Osteoblast (primary cell): Measurements from ENCODE around the gene RALGPS1. TPM values are rescaled to one million over a fixed set of nuclear protein-coding genes. Genes with fewer than 3 reads are reported as not detected.

ENCODE experiments used
- DNase-seq: peaks from one replicate; pipeline ENCODE4 v3.0.0; 2011; ENCODE audit warnings: low spot score, mixed read lengths; ENCODE audit not compliant: insufficient read length; ENCODE audit errors: missing footprints
- H2AFZ ChIP-seq: 2 replicates; pipeline ENCODE4 v1.6.0; 2011; ENCODE audit warnings: mild to moderate bottlenecking, low read length
- H3K27ac ChIP-seq: 2 replicates; pipeline ENCODE4 v1.5.1; 2011; ENCODE audit warnings: mild to moderate bottlenecking, low read depth, low read length, moderate library complexity
- H3K27me3 ChIP-seq: 2 replicates; pipeline ENCODE4 v1.6.0; 2012; ENCODE audit warnings: mild to moderate bottlenecking, control low read depth, inconsistent platforms, low read length, moderate library complexity; ENCODE audit not compliant: insufficient read depth
- H3K36me3 ChIP-seq: 2 replicates; pipeline ENCODE4 v1.5.1; 2011; ENCODE audit warnings: mild to moderate bottlenecking, low read length, control low read depth, moderate library complexity; ENCODE audit not compliant: insufficient read depth
- H3K4me1 ChIP-seq: 2 replicates; pipeline ENCODE4 v1.5.1; 2011; ENCODE audit warnings: mild to moderate bottlenecking, low read length, control low read depth, moderate library complexity; ENCODE audit not compliant: insufficient read depth
- H3K4me2 ChIP-seq: 2 replicates; pipeline ENCODE4 v1.6.0; 2011; ENCODE audit warnings: mild to moderate bottlenecking, low read length; ENCODE audit not compliant: insufficient read depth
- H3K4me3 ChIP-seq: fragments of 200-600 bp; sonication (generic); 3 replicates; pipeline ENCODE4 v1.5.1; 2012; ENCODE audit warnings: mild to moderate bottlenecking, low read length, inconsistent platforms; ENCODE audit not compliant: insufficient read depth
- H3K79me2 ChIP-seq: 2 replicates; pipeline ENCODE4 v1.6.0; 2012; ENCODE audit warnings: mild to moderate bottlenecking, low read length, control low read depth, inconsistent platforms; ENCODE audit not compliant: insufficient read depth
- H3K9me3 ChIP-seq: 2 replicates; pipeline ENCODE4 v1.5.1; 2011; ENCODE audit warnings: low read depth, low read length, control low read depth
- H4K20me1 ChIP-seq: 2 replicates; pipeline ENCODE4 v1.6.0; 2012; ENCODE audit warnings: mild to moderate bottlenecking, low read length, control low read depth; ENCODE audit not compliant: insufficient read depth
- CTCF ChIP-seq: IDR thresholded peaks from 2 replicates; pipeline ENCODE4 v1.5.1; 2011; ENCODE audit warnings: mild to moderate bottlenecking, low read depth, low read length, moderate library complexity; ENCODE audit errors: extremely low read depth
- total RNA-seq: library from RNA; depleted of rRNA; stranded (reverse); fragments of >200 nt; gene quantifications from 2 replicates; pipeline ENCODE4 v1.2.3, GENCODE V29; 2012

The RALGPS1 gene
- total RNA-seq, 1 donor, result 5.1 TPM

- no peaks in the 10 kb centered on the region for H3K36me3 ChIP-seq
- no peaks in the 10 kb centered on the region for H3K27me3 ChIP-seq
- no peaks in the 10 kb centered on the region for H4K20me1 ChIP-seq
- no peaks in the 10 kb centered on the region for H3K4me1 ChIP-seq
- TF ChIP-seq CTCF, result no peak
- no peak for DNase-seq
- no peak overlapping the region for H3K4me2 ChIP-seq
- no peaks in the 10 kb centered on the region for H3K79me2 ChIP-seq
- no peak overlapping the region for H2AFZ ChIP-seq
- no peaks in the 10 kb centered on the region for H3K9me3 ChIP-seq
- H3K4me3 ChIP-seq, result no peak overlapping the region
- H3K27ac ChIP-seq, result no peak overlapping the region
Observed at GRCh38 chr9:127090341-127090985, 175.9 kb downstream of the RALGPS1 start.

DNA sequence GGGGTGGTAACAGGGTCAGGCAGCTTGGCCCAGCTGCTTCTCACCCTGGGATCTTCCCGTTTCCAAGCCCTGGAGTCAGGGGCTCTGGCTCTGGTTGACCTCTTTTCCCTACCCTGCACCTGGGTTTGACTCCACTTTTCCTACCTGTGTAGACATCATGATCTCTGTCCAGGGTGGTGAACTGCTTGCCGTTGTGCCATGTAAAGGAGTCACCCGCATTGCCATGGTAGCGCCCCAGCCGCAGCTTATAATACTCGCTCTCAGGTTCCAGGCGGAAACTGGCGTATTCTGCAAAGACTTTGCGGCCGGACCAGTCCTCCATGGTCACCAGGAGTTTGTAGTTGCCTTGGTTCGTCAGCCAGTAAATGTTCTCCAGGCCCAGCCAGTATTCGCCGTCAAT, 176.9 kb downstream of the RALGPS1 start:
- no peaks in the 10 kb centered on the region for H3K36me3 ChIP-seq

DNA sequence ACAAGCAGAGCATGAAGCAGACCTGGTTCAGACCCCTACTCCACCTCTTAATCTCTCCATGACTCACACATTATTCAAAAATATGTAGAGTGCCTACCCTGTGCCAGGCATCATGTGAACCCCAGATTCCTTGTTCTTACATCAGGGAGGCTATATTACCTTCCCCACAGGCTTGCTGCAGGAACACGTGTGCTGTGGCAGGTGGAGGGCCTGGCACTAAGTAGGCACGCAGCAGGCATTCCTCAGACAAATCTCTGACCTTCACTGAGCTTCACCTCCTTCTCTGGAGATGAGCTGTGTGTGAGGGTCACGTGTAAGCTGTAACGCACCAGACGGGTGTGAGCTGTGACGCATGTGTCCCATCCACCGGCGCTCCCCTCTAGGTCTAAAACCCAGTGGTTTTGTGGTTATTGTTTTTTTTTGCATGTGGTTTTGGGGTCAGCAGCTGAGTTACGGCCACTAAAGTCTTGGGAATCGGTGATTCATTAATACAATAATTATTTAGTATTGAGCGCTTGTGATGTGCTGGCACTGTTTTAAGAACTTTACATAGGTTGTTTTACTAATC, 177.5 kb downstream of the RALGPS1 start:
- H4K20me1 ChIP-seq, result no peaks in the 10 kb centered on the region
- no peak overlapping the region for H3K4me2 ChIP-seq
- H2AFZ ChIP-seq, result no peak overlapping the region
- H3K27me3 ChIP-seq, result no peaks in the 10 kb centered on the region
- H3K79me2 ChIP-seq, result no peaks in the 10 kb centered on the region
- H3K4me1 ChIP-seq, result no peaks in the 10 kb centered on the region
- no peaks in the 10 kb centered on the region for H3K9me3 ChIP-seq
- no peaks in the 10 kb centered on the region for H3K36me3 ChIP-seq
- no peak overlapping the region for H3K27ac ChIP-seq
- no peak overlapping the region for H3K4me3 ChIP-seq
- no peak for DNase-seq
- no peak for TF ChIP-seq CTCF

More for the DNA sequence above, 176.9 kb downstream of the RALGPS1 start:
- H3K4me1 ChIP-seq, result no peaks in the 10 kb centered on the region
- no peak overlapping the region for H3K4me3 ChIP-seq
- no peaks in the 10 kb centered on the region for H3K27me3 ChIP-seq
- H3K9me3 ChIP-seq, result no peaks in the 10 kb centered on the region
- no peak for DNase-seq
- H2AFZ ChIP-seq, result no peak overlapping the region
- H3K79me2 ChIP-seq, result no peaks in the 10 kb centered on the region
- TF ChIP-seq CTCF, result no peak
- no peak overlapping the region for H3K27ac ChIP-seq
- H4K20me1 ChIP-seq, result no peaks in the 10 kb centered on the region
- H3K4me2 ChIP-seq, result no peak overlapping the region

GRCh38 chr9:127093319-127094020, 178.9 kb downstream of the RALGPS1 start:
- no peaks in the 10 kb centered on the region for H3K36me3 ChIP-seq
- no peak for TF ChIP-seq CTCF
- H3K79me2 ChIP-seq, result no peaks in the 10 kb centered on the region
- H3K4me1 ChIP-seq, result no peaks in the 10 kb centered on the region
- no peak overlapping the region for H2AFZ ChIP-seq
- no peaks in the 10 kb centered on the region for H3K27me3 ChIP-seq
- no peak overlapping the region for H3K27ac ChIP-seq
- no peaks in the 10 kb centered on the region for H4K20me1 ChIP-seq
- no peak overlapping the region for H3K4me2 ChIP-seq
- H3K4me3 ChIP-seq, result no peak overlapping the region
- no peaks in the 10 kb centered on the region for H3K9me3 ChIP-seq
- no peak for DNase-seq
